Neural progenitor cell (in vitro differentiated cells): ENCODE results near the gene FEV. TPM values are rescaled to one million over a fixed set of nuclear protein-coding genes. Genes with fewer than 3 reads are reported as not detected.

Experiments used
- DNase-seq: peaks from one replicate; pipeline ENCODE4 v3.0.0-alpha.2; 2016; ENCODE audit warnings: low spot score
- H2AFZ ChIP-seq: fragments of 200-600 bp; sonication (generic); replicated peaks from 2 replicates; pipeline ENCODE4 v1.6.1; 2016; ENCODE audit warnings: antibody characterized with exemption
- H3F3A ChIP-seq: fragments of 200-600 bp; sonication (generic); 2 replicates; pipeline ENCODE4 v1.6.1; 2016; ENCODE audit warnings: antibody characterized with exemption, low read depth
- H3K27ac ChIP-seq: fragments of 200-600 bp; sonication (generic); 2 replicates; pipeline ENCODE4 v1.5.1; 2016; ENCODE audit warnings: mild to moderate bottlenecking
- H3K27me3 ChIP-seq: fragments of 200-600 bp; sonication (generic); 2 replicates; pipeline ENCODE4 v1.6.1; 2016; ENCODE audit warnings: mild to moderate bottlenecking, moderate library complexity
- H3K36me3 ChIP-seq: fragments of 200-600 bp; sonication (generic); 2 replicates; pipeline ENCODE4 v1.5.1; 2016
- H3K4me1 ChIP-seq: fragments of 200-600 bp; sonication (generic); 2 replicates; pipeline ENCODE4 v1.6.1; 2016; ENCODE audit warnings: mixed run types
- H3K4me2 ChIP-seq: fragments of 200-600 bp; sonication (generic); 2 replicates; pipeline ENCODE4 v1.6.1; 2016
- H3K4me3 ChIP-seq: fragments of 200-600 bp; sonication (generic); 2 replicates; pipeline ENCODE4 v1.5.1; 2016
- H3K79me2 ChIP-seq: fragments of 200-600 bp; sonication (generic); 2 replicates; pipeline ENCODE4 v1.6.1; 2016; ENCODE audit warnings: low read depth
- H3K9ac ChIP-seq: fragments of 200-600 bp; sonication (generic); 2 replicates; pipeline ENCODE4 v1.6.1; 2016
- H3K9me3 ChIP-seq: fragments of 200-600 bp; sonication (generic); 2 replicates; pipeline ENCODE4 v1.5.1; 2016; ENCODE audit warnings: low read depth
- H4K20me1 ChIP-seq: fragments of 200-600 bp; sonication (generic); 2 replicates; pipeline ENCODE4 v1.6.1; 2016; ENCODE audit warnings: low read depth
- H3K27ac Mint-ChIP-seq: 3 replicates; pipeline ENCODE4 v1.8.0; 2021; ENCODE audit warnings: mixed read lengths
- H3K27me3 Mint-ChIP-seq: 2 replicates; pipeline ENCODE4 v1.8.0; 2022; ENCODE audit warnings: low read depth, mild to moderate bottlenecking, inconsistent platforms, moderate library complexity, mixed read lengths; ENCODE audit not compliant: insufficient read depth
- H3K36me3 Mint-ChIP-seq: 3 replicates; pipeline ENCODE4 v1.8.0; 2021; ENCODE audit warnings: mixed read lengths
- H3K4me1 Mint-ChIP-seq: 3 replicates; pipeline ENCODE4 v1.8.0; 2021; ENCODE audit warnings: mixed read lengths
- H3K4me3 Mint-ChIP-seq: 3 replicates; pipeline ENCODE4 v1.8.0; 2021; ENCODE audit warnings: mild to moderate bottlenecking, moderate library complexity, mixed read lengths
- H3K9me3 Mint-ChIP-seq: 3 replicates; pipeline ENCODE4 v1.8.0; 2020; ENCODE audit warnings: mixed read lengths
- CTCF ChIP-seq: fragments of 200-600 bp; sonication (generic); IDR thresholded peaks from 2 replicates; pipeline ENCODE4 v1.5.1; 2017; ENCODE audit warnings: antibody characterized with exemption, mild to moderate bottlenecking
- EZH2 ChIP-seq: fragments of 200-600 bp; sonication (generic); IDR thresholded peaks from 2 replicates; pipeline ENCODE4 v1.6.1; 2017; ENCODE audit warnings: antibody characterized with exemption, mild to moderate bottlenecking, moderate library complexity
- EZH2phosphoT487 ChIP-seq: fragments of 200-600 bp; sonication (generic); IDR thresholded peaks from 2 replicates; pipeline ENCODE4 v1.6.1; 2017; ENCODE audit warnings: antibody characterized with exemption
- total RNA-seq: library from RNA; depleted of rRNA; stranded (reverse); fragments of >200 nt; gene quantifications from 2 replicates; pipeline ENCODE4 v1.2.3, GENCODE V29; 2015; ENCODE audit warnings: low replicate concordance

Gene FEV
- total RNA-seq, 1 donor from 2014 or later: not detected

GRCh38 chr2:218957671-218958070 is 27.3 kb downstream of the FEV start:
- no peak overlapping the region for H3K27ac ChIP-seq
- H3K36me3 ChIP-seq: no peaks in the 10 kb centered on the region
- H3K27me3 ChIP-seq: peaks cover 93% of the 10 kb centered on the region

GRCh38 chr2:218956039-218956438 is 28.9 kb downstream of the FEV start:
- Histone ChIP-seq H3K27ac (no peak overlapping the region), H3K9me3 (no peaks in the 10 kb centered on the region), H3K4me1 (peaks cover 6% of the 10 kb centered on the region), H3K36me3 (no peaks in the 10 kb centered on the region), H3F3A (no peaks in the 10 kb centered on the region), H4K20me1 (peaks cover 9% of the 10 kb centered on the region), H2AFZ (no peak overlapping the region), H3K4me3 (no peak overlapping the region), H3K9ac (no peak overlapping the region), H3K27me3 (peaks cover 77% of the 10 kb centered on the region), H3K79me2 (no peaks in the 10 kb centered on the region), H3K4me2 (no peak overlapping the region)
- Mint-ChIP-seq H3K27ac (no peak overlapping the region), H3K27me3 (peaks cover 29% of the 10 kb centered on the region), H3K4me1 (peaks cover 13% of the 10 kb centered on the region), H3K9me3 (no peaks in the 10 kb centered on the region), H3K36me3 (peaks cover under 1% of the 10 kb centered on the region), H3K4me3 (no peak overlapping the region)
- DNase-seq: no peak
- no peak for TF ChIP-seq EZH2
- TF ChIP-seq EZH2phosphoT487: no peak

More at GRCh38 chr2:218957671-218958070, 27.3 kb downstream of the FEV start:
- Histone ChIP-seq H4K20me1 (peaks cover 25% of the 10 kb centered on the region), H3K9me3 (no peaks in the 10 kb centered on the region), H3K4me1 (peaks cover 13% of the 10 kb centered on the region), H2AFZ (no peak overlapping the region), H3F3A (peaks cover 2% of the 10 kb centered on the region), H3K79me2 (no peaks in the 10 kb centered on the region), H3K4me2 (no peak overlapping the region), H3K4me3 (no peak overlapping the region), H3K9ac (no peak overlapping the region)
- DNase-seq: no peak
- no peaks in the 10 kb centered on the region for H3K9me3 Mint-ChIP-seq
- H3K36me3 Mint-ChIP-seq: peaks cover 2% of the 10 kb centered on the region
- no peak overlapping the region for H3K27ac Mint-ChIP-seq
- peak overlapping the region; percentile 88 for H3K4me3 Mint-ChIP-seq
- peaks cover 22% of the 10 kb centered on the region for H3K4me1 Mint-ChIP-seq
- TF ChIP-seq CTCF (no peak), EZH2phosphoT487 (no peak), EZH2 (no peak)
- peaks cover 43% of the 10 kb centered on the region for H3K27me3 Mint-ChIP-seq

GRCh38 chr2:218954541-218955300 is 30.3 kb downstream of the FEV start:
- no peaks in the 10 kb centered on the region for H3K36me3 ChIP-seq
- H3K4me1 ChIP-seq: no peaks in the 10 kb centered on the region
- no peaks in the 10 kb centered on the region for H3F3A ChIP-seq
- H3K36me3 Mint-ChIP-seq: no peaks in the 10 kb centered on the region
- peaks cover 12% of the 10 kb centered on the region for H3K4me1 Mint-ChIP-seq
- H3K9me3 Mint-ChIP-seq: no peaks in the 10 kb centered on the region
- no peaks in the 10 kb centered on the region for H4K20me1 ChIP-seq
- no peaks in the 10 kb centered on the region for H3K9me3 ChIP-seq
- H2AFZ ChIP-seq: no peak overlapping the region
- no peak overlapping the region for H3K27ac Mint-ChIP-seq
- no peak overlapping the region for H3K4me2 ChIP-seq
- H3K4me3 ChIP-seq: no peak overlapping the region
- no peak overlapping the region for H3K4me3 Mint-ChIP-seq
- no peak for DNase-seq
- H3K27ac ChIP-seq: no peak overlapping the region
- peaks cover 69% of the 10 kb centered on the region for H3K27me3 ChIP-seq
- TF ChIP-seq CTCF (no peak), EZH2phosphoT487 (no peak), EZH2 (no peak)
- H3K79me2 ChIP-seq: no peaks in the 10 kb centered on the region
- no peak overlapping the region for H3K9ac ChIP-seq
- H3K27me3 Mint-ChIP-seq: peaks cover 23% of the 10 kb centered on the region

- DNase-seq: peak; percentile 16
- no peaks in the 10 kb centered on the region for H3K9me3 Mint-ChIP-seq
- TF ChIP-seq EZH2phosphoT487 (no peak), EZH2 (no peak), CTCF (peak; percentile 46)
- H3K79me2 ChIP-seq: no peaks in the 10 kb centered on the region
- peaks cover 19% of the 10 kb centered on the region for H3K27me3 Mint-ChIP-seq
- H3K4me2 ChIP-seq: no peak overlapping the region
- no peak overlapping the region for H3K27ac ChIP-seq
- no peaks in the 10 kb centered on the region for H3K4me1 ChIP-seq
- no peak overlapping the region for H2AFZ ChIP-seq
- H4K20me1 ChIP-seq: no peaks in the 10 kb centered on the region
- H3K36me3 ChIP-seq: no peaks in the 10 kb centered on the region
- H3K27me3 ChIP-seq: peaks cover 70% of the 10 kb centered on the region
- H3F3A ChIP-seq: no peaks in the 10 kb centered on the region
- H3K4me1 Mint-ChIP-seq: peaks cover 7% of the 10 kb centered on the region
- H3K4me3 ChIP-seq: no peak overlapping the region
- H3K4me3 Mint-ChIP-seq: no peak overlapping the region
- no peak overlapping the region for H3K9ac ChIP-seq
- H3K36me3 Mint-ChIP-seq: no peaks in the 10 kb centered on the region
- no peak overlapping the region for H3K27ac Mint-ChIP-seq
- no peaks in the 10 kb centered on the region for H3K9me3 ChIP-seq
These were observed 31.5 kb downstream of the FEV start for GRCh38 chr2:218953366-218953954.
